ENCODE data around the gene PDE1C. TPM values are rescaled to one million over a fixed set of nuclear protein-coding genes. Genes with fewer than 3 reads are reported as not detected.

The PDE1C gene
- total RNA-seq, 1 experiment from 2014 or later = 14.1 TPM

GRCh38 chr7:31919678-31920369 lies 150.4 kb downstream of the PDE1C start:
- no peaks in the 10 kb centered on the region for H3K36me3 ChIP-seq (ENCODE audit: low read depth, low read length)
- TF ChIP-seq EZH2phosphoT487 (IDR thresholded peaks at IDR 0.05; ENCODE audit: borderline replicate concordance, low read length) = no peak
- TF ChIP-seq EZH2 (IDR thresholded peaks at IDR 0.05; ENCODE audit: low read length, unreplicated experiment) = no peak
- TF ChIP-seq CTCF (conservative IDR thresholded peaks at IDR 0.05; ENCODE audit: low read depth, low read length) = no peak

GRCh38 chr7:31918706-31919393 lies 151.4 kb downstream of the PDE1C start:
- POLR2A ChIA-PET (ENCODE audit: unreplicated experiment) = no interaction called here
- ATAC-seq = no peak
- intact Hi-C loops (cut with micrococcal nuclease) = no loop called here
- Histone ChIP-seq H3K9me3 (ENCODE audit: low read length) (no peaks in the 10 kb centered on the region), H4K20me1 (ENCODE audit: low read length) (no peaks in the 10 kb centered on the region), H3K4me3 (ENCODE audit: low read length) (no peak overlapping the region), H2AFZ (ENCODE audit: low read length) (no peak overlapping the region), H3K4me1 (ENCODE audit: insufficient read depth, low read length) (peaks cover 12% of the 10 kb centered on the region), H3K27me3 (ENCODE audit: low read length) (no peaks in the 10 kb centered on the region), H3K9me2 (replicated peaks; ENCODE audit: low read length) (no peaks in the 10 kb centered on the region), H3K79me2 (ENCODE audit: low read length) (no peaks in the 10 kb centered on the region), H3F3A (ENCODE audit: low read length, unreplicated experiment) (no peaks in the 10 kb centered on the region), H3K27ac (ENCODE audit: low read length) (no peak overlapping the region), H3K36me3 (ENCODE audit: low read depth, low read length) (no peaks in the 10 kb centered on the region), H3K9ac (ENCODE audit: low read length) (no peak overlapping the region), H3K4me2 (ENCODE audit: low read length) (no peak overlapping the region)
- CTCF ChIA-PET = interaction anchor here (0.6 kb wide), 2 partner anchors 104 to 128 kb away, joined by 3 to 4 read pairs; no protein-coding TSS in a partner anchor
- no peak for TF ChIP-seq EZH2phosphoT487 (IDR thresholded peaks at IDR 0.05; ENCODE audit: borderline replicate concordance, low read length)
- no peak for TF ChIP-seq EZH2 (IDR thresholded peaks at IDR 0.05; ENCODE audit: low read length, unreplicated experiment)
- no peak for TF ChIP-seq CTCF (conservative IDR thresholded peaks at IDR 0.05; ENCODE audit: low read depth, low read length)
- no TSS peak for BruUV-seq (replicated peaks)
- DNase-seq = no peak

More at GRCh38 chr7:31919678-31920369, 150.4 kb downstream of the PDE1C start:
- ChIA-PET POLR2A (ENCODE audit: unreplicated experiment) (no interaction called here), CTCF (no interaction called here)
- no peaks in the 10 kb centered on the region for H3K9me3 ChIP-seq (ENCODE audit: low read length)
- no peak overlapping the region for H3K4me3 ChIP-seq (ENCODE audit: low read length)
- no peak overlapping the region for H3K27ac ChIP-seq (ENCODE audit: low read length)
- no peak for ATAC-seq
- no peak for DNase-seq
- no peak overlapping the region for H2AFZ ChIP-seq (ENCODE audit: low read length)
- H3K4me1 ChIP-seq (ENCODE audit: insufficient read depth, low read length) = peaks cover 12% of the 10 kb centered on the region
- no peak overlapping the region for H3K4me2 ChIP-seq (ENCODE audit: low read length)
- intact Hi-C loops (cut with micrococcal nuclease) = no loop called here
- no peaks in the 10 kb centered on the region for H3K27me3 ChIP-seq (ENCODE audit: low read length)
- H3K9me2 ChIP-seq (replicated peaks; ENCODE audit: low read length) = no peaks in the 10 kb centered on the region
- no peaks in the 10 kb centered on the region for H3K79me2 ChIP-seq (ENCODE audit: low read length)
- no peaks in the 10 kb centered on the region for H4K20me1 ChIP-seq (ENCODE audit: low read length)
- BruUV-seq (replicated peaks) = no TSS peak
- H3K9ac ChIP-seq (ENCODE audit: low read length) = no peak overlapping the region
- no peaks in the 10 kb centered on the region for H3F3A ChIP-seq (ENCODE audit: low read length, unreplicated experiment)

- no peaks in the 10 kb centered on the region for H4K20me1 ChIP-seq (ENCODE audit: low read length)
- peaks cover 12% of the 10 kb centered on the region for H3K4me1 ChIP-seq (ENCODE audit: insufficient read depth, low read length)
- ATAC-seq (peak; percentile 98), DNase-seq (peak; percentile 68)
- H3K4me3 ChIP-seq (ENCODE audit: low read length) = no peak overlapping the region
- H3K27me3 ChIP-seq (ENCODE audit: low read length) = no peaks in the 10 kb centered on the region
- POLR2A ChIA-PET (ENCODE audit: unreplicated experiment) = interaction anchor here (0.7 kb wide), 1 partner anchor 133 kb away, joined by 3 read pairs; no protein-coding TSS in a partner anchor
- H3K9me2 ChIP-seq (replicated peaks; ENCODE audit: low read length) = no peaks in the 10 kb centered on the region
- H3K79me2 ChIP-seq (ENCODE audit: low read length) = no peaks in the 10 kb centered on the region
- H2AFZ ChIP-seq (ENCODE audit: low read length) = no peak overlapping the region
- intact Hi-C loops (cut with micrococcal nuclease) = no loop called here
- H3K4me2 ChIP-seq (ENCODE audit: low read length) = peak overlapping the region; percentile 36
- TF ChIP-seq CTCF (conservative IDR thresholded peaks at IDR 0.05; ENCODE audit: low read depth, low read length) (no peak), EZH2phosphoT487 (IDR thresholded peaks at IDR 0.05; ENCODE audit: borderline replicate concordance, low read length) (no peak), EZH2 (IDR thresholded peaks at IDR 0.05; ENCODE audit: low read length, unreplicated experiment) (no peak)
- H3K27ac ChIP-seq (ENCODE audit: low read length) = no peak overlapping the region
- no peaks in the 10 kb centered on the region for H3F3A ChIP-seq (ENCODE audit: low read length, unreplicated experiment)
- no peak overlapping the region for H3K9ac ChIP-seq (ENCODE audit: low read length)
- no peaks in the 10 kb centered on the region for H3K36me3 ChIP-seq (ENCODE audit: low read depth, low read length)
- BruUV-seq (replicated peaks) = no TSS peak
- CTCF ChIA-PET = no interaction called here
- H3K9me3 ChIP-seq (ENCODE audit: low read length) = no peaks in the 10 kb centered on the region
Observed at GRCh38 chr7:31917256-31917655, 153.0 kb downstream of the PDE1C start.
